ENCODE data around the gene CELA3A.
A peak's percentile ranks its signal among the peaks of the same experiment; 100 is the strongest.
"Not testable (repeated sequence)": the region's sequence is repeated elsewhere in the genome, so short reads cannot be mapped to it uniquely, and the experiment has no call there.

The CELA3A gene, protein sequence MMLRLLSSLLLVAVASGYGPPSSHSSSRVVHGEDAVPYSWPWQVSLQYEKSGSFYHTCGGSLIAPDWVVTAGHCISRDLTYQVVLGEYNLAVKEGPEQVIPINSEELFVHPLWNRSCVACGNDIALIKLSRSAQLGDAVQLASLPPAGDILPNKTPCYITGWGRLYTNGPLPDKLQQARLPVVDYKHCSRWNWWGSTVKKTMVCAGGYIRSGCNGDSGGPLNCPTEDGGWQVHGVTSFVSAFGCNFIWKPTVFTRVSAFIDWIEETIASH

DNA sequence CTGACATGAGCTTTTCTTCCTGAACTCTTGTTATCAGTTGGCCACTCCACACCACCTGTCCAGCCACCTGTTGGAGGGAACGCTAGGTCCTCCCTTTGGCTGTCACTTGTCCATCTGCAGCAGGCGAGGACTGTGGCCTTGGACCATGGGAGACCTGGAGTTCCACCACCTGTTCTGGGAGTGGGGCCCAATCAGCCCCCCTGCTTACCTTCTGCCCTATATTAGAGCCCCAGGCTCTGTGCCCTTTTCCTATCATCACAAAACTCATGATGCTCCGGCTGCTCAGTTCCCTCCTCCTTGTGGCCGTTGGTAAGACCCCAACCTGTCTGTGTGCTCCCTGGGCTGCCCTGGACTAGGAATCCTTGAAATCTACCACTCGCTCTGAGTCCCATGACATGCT lies at the start of gene CELA3A:
CELA3A (plus strand) TSS at position 249 of the 400 bp plus-strand sequence; CDS start at position 267, 18 bp downstream.
- no peak for DNase-seq (ENCODE audit: low read depth in 3 of 3, low spot score in 1 of 3)

GRCh38 chr1:21952786-21953520 lies 48.5 kb upstream of the CELA3A start:
- no peak for DNase-seq (ENCODE audit: low read depth in 3 of 3, low spot score in 1 of 3)

GRCh38 chr1:21955058-21955457 lies 46.4 kb upstream of the CELA3A start:
- no peak for DNase-seq (ENCODE audit: low read depth in 3 of 3, low spot score in 1 of 3)

GRCh38 chr1:21955501-21956281 lies 45.8 kb upstream of the CELA3A start:
- DNase-seq (ENCODE audit: low read depth in 3 of 3, low spot score in 1 of 3): no peak

DNA sequence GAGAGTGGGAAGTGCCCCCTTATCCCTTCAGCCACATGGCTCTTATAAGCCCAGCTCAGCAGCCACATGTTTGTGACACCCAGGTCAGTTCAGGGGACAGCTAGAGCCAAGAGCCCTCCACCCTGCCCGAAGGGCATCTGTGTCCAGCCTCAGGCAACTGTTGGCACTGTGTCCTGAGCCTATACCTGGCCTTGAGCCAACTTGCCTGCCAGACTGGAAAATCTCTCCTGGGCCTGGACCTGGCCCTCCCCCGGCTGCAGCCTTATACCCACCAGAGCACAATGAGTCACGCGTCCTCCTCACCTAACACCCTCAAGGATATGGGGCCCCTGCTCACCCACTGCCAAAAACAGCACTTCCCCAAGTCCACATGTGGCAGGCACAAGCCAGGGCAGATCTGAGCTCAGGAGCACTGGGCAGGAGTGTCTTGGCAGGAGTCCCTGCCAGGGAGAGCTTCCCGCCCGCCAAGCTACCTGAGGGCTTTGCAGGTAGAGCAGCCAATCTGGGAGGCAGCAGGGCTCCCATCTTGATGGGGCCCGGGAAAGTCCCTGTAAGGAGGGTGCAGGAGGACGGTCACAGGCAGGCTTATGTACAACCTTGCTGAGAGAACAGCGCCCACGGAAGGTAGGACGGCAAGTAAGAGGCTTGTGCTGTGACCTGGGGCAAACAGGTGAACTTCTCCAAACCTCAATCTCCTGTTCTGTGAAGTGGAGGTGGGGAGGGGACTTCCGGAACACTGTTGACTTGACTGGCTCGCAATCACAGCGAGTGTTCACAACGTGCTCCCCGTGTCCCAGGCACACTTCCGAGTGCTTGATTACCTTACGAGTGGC lies 44.5 kb upstream of the CELA3A start:
- peak; percentile 12 to 34 (median 24) for DNase-seq (ENCODE audit: low read depth in 3 of 3, low spot score in 1 of 3)

GRCh38 chr1:21961337-21961736 lies 40.1 kb upstream of the CELA3A start:
- DNase-seq (ENCODE audit: low read depth in 3 of 3, low spot score in 1 of 3): no peak

- DNase-seq (ENCODE audit: low read depth in 3 of 3, low spot score in 1 of 3): no peak
Measured at GRCh38 chr1:21961799-21962198, 39.7 kb upstream of the CELA3A start.

- DNase-seq (ENCODE audit: low read depth in 3 of 3, low spot score in 1 of 3): peak; percentile 47 to 84 (median 61)
Measured at GRCh38 chr1:21963477-21964217, 37.8 kb upstream of the CELA3A start.

DNA sequence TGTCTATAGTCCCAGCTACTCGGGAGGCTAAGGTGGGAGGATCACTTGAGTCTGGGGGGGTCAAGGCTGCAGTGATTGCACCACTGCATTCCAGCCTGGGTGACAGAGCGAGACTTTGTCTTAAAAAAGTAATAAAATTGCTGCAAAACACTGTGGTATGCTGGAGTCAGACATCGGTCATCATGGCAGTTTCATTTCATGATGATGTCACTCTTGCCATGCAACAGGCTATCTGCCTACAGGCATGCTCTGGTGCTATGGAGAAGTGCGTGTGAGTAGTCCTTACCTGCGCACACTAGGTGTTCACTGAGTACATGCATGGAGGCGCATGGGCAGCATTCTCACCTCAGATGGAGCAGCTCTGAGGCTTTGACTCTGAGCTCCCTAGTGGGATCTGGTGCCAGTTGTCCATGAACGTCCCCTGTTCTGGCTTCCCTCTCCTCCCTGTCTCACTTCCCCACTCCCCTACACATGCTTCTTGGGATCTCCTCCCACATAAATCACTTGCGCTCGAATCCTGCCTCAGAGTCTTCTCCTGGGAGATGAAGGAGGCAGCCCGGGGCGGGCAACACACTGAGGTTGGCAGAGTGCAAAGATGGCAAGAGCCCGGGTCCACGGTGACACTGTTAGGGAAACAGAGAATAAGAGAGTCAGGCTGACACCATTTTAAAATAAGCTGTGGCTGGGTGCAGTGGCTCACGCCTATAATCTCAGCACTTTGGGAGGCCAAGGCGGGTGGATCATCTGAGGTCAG lies 35.0 kb upstream of the CELA3A start:
- DNase-seq (ENCODE audit: low read depth in 3 of 3, low spot score in 1 of 3): no peak

DNA sequence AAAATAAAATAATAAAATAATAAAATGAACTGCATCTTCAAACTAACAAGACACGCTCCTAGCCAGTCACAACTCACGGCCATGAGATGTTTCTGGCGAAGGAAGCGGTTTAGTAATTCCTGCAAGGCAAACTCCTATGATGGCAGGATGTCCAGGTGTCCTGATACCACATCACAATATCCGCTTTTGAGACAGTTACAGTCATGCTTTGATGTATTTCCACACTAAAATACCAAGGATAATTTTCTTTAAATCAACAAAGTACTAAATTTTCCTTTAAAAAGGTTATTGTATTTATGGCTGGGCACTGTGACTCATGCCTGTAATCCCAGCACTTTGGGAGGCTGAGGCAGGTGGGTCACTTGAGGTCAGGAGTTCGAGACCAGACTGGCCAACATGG lies 34.2 kb upstream of the CELA3A start:
- not testable (repeated sequence) for DNase-seq (ENCODE audit: low read depth in 3 of 3, low spot score in 1 of 3)

DNA sequence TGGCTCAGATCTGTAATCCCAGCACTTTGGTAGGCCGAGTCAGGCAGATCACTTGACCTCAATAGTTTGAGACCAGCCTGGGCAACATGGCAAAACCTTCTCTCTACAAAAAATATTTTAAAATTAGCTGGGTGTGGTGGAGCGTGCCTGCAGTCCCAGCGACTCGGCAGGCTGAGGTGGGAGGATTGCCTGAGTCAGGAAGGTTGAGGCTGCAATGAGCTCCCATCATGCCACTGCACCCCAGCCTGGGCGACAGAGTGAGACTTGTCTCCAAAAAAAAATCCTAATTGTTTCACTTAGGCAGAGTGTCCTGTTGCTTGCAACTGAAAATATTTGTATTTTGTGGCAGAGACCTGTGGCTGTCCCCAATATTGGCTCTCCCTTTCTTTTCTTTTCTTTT lies 32.4 kb upstream of the CELA3A start:
- not testable (repeated sequence) for DNase-seq (ENCODE audit: low read depth in 3 of 3, low spot score in 1 of 3)

- not testable (repeated sequence) for DNase-seq (ENCODE audit: low read depth in 3 of 3, low spot score in 1 of 3)
Measured at GRCh38 chr1:21970523-21970922, 30.9 kb upstream of the CELA3A start.

DNA sequence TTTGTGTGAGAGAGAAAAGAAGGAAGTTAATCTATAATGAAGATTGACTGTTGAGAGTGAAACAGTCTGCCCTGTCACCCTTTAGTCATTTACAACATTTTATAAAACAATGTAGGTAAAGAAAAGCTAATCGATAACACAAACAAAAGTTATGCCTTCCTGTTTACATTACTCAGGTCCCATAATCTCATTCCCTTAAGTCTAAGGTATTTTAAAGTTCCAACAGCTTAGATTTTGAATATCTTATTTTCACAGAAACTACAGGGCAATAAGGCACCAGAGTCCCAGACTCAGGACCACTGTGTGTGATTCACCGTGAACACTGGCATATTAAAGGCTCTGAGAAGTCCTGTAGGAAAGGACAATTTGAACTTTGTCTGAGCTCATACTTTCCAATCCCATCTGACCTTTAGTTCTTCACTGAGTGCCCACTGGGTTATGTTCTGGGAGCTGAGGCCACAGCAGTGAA lies 28.4 kb upstream of the CELA3A start:
- DNase-seq (ENCODE audit: low read depth in 3 of 3, low spot score in 1 of 3): not testable (repeated sequence)

DNA sequence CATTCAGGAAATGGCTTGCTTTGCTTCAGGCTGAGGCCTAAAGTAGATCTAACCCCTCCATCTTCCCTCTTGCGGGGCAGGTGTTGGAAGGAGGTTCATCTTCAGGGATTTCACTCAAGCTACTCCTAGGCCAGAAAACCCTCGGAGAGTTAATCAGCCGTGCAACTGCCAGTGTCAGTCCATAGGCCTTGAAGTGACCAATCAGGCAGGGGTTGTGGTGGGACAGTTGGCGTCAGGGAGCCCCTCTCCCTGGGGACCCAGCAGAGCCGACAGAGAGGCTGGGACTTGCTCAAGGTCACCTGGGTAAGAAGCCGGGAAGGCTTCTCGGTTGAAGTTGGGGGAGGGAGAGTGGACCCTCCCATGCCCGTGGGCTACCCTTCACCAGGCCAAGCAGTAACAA lies 27.5 kb upstream of the CELA3A start:
- DNase-seq (ENCODE audit: low read depth in 3 of 3, low spot score in 1 of 3): not testable (repeated sequence)

GRCh38 chr1:21974699-21975098 lies 26.8 kb upstream of the CELA3A start:
- not testable (repeated sequence) for DNase-seq (ENCODE audit: low read depth in 3 of 3, low spot score in 1 of 3)

DNA sequence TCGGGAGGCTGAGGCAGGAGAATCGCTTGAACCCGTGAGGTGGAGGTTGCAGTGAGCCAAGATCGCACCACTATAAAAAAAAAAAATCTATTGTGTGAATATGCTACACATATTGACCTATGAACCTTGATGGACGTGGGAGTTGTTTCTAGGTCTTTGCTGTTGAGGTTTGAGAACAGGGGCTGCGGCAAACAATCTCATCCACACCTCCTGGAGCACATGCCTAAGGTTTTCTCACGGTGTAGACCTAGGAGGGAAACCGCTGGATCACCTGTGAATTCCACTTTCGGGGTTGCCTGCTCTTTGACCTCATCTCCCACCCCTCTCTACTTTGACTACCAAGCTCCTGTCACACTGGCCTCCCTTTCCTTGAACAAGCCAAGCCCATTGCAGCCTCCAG lies 26.2 kb upstream of the CELA3A start:
- DNase-seq (ENCODE audit: low read depth in 3 of 3, low spot score in 1 of 3): not testable (repeated sequence)

- not testable (repeated sequence) for DNase-seq (ENCODE audit: low read depth in 3 of 3, low spot score in 1 of 3)
Measured at GRCh38 chr1:21976703-21977239, 24.7 kb upstream of the CELA3A start, which contains the start of gene CELA3B. Gene CELA3B (plus strand): TSS chr1:21977022. CDS start chr1:21977040, 18 bp downstream.

- DNase-seq (ENCODE audit: low read depth in 3 of 3, low spot score in 1 of 3): not testable (repeated sequence)
Measured at GRCh38 chr1:21978209-21978608, 23.2 kb upstream of the CELA3A start.

All from stimulated activated CD4-positive, alpha-beta T cell treated with anti-CD3 and anti-CD28 coated beads, TNF-alpha, amount 100 ng/mL, for 1 hour (primary cell).